NCI-H1105 treated with DMSO at 0.1 percent for 48 hours (cell line): ENCODE results near the gene UNC13A.

ENCODE experiments used
- DNase-seq: peaks from one replicate; lab custom pipeline; 2025; lab: John Stamatoyannopoulos, UW

Gene UNC13A

GRCh38 chr19:17669419-17669818, 18.7 kb downstream of the UNC13A start:
- DNase-seq = no peak

- no peak for DNase-seq
Observed at GRCh38 chr19:17665058-17665457, 23.1 kb downstream of the UNC13A start.

- peak; percentile 49 for DNase-seq
Observed at GRCh38 chr19:17659996-17660395, 28.2 kb downstream of the UNC13A start.

GRCh38 chr19:17658666-17659065, 29.5 kb downstream of the UNC13A start:
- DNase-seq = no peak

GRCh38 chr19:17658240-17658639, 29.9 kb downstream of the UNC13A start:
- no peak for DNase-seq

GRCh38 chr19:17656970-17657369, 31.2 kb downstream of the UNC13A start:
- no peak for DNase-seq

- no peak for DNase-seq
Observed at GRCh38 chr19:17655751-17656472, 32.2 kb downstream of the UNC13A start.

GRCh38 chr19:17654993-17655392, 33.2 kb downstream of the UNC13A start:
- peak; percentile 39 for DNase-seq

- no peak for DNase-seq
Observed at GRCh38 chr19:17652627-17653026, 35.5 kb downstream of the UNC13A start.

- no peak for DNase-seq
Observed at GRCh38 chr19:17648786-17649185, 39.4 kb downstream of the UNC13A start.

GRCh38 chr19:17648097-17648660, 40.0 kb downstream of the UNC13A start:
- no peak for DNase-seq

- DNase-seq = no peak
Observed at GRCh38 chr19:17647071-17648020, 40.8 kb downstream of the UNC13A start.

- no peak for DNase-seq
Observed at GRCh38 chr19:17646441-17646840, 41.7 kb downstream of the UNC13A start.

GRCh38 chr19:17645339-17645963, 42.7 kb downstream of the UNC13A start:
- no peak for DNase-seq

GRCh38 chr19:17642656-17643055, 45.5 kb downstream of the UNC13A start:
- DNase-seq = no peak

GRCh38 chr19:17641846-17642245, 46.3 kb downstream of the UNC13A start:
- DNase-seq = no peak

GRCh38 chr19:17641181-17641580, 47.0 kb downstream of the UNC13A start:
- DNase-seq = no peak

GRCh38 chr19:17633700-17634099, 54.5 kb downstream of the UNC13A start:
- DNase-seq = no peak

- DNase-seq = no peak
Observed at GRCh38 chr19:17632577-17632976, 55.6 kb downstream of the UNC13A start.

- DNase-seq = no peak
Observed at GRCh38 chr19:17629760-17630159, 58.4 kb downstream of the UNC13A start.

- no peak for DNase-seq
Observed at GRCh38 chr19:17627921-17628320, 60.2 kb downstream of the UNC13A start.

GRCh38 chr19:17627161-17627560, 61.0 kb downstream of the UNC13A start:
- DNase-seq = no peak
